ENCODE measurements around the gene ELF1. TPM values are rescaled to one million over a fixed set of nuclear protein-coding genes. Genes with fewer than 3 reads are reported as not detected.

ELF1 gene
- total and polyA plus RNA-seq, 2 of the 8 experiments (the other 6 are each of a cell fraction or from before 2014, with no cell fraction given) = 5.6 to 18.2 TPM

GRCh38 chr13:40966298-40966697, 52.8 kb downstream of the ELF1 start:
- H4K91ac ChIP-seq (replicated peaks; ENCODE audit: insufficient read length, low read length) = no peak overlapping the region
- ChIA-PET CTCF (ENCODE audit: partially characterized antibody) (interaction anchor here (0.8 to 1.5 kb wide), 2 partner anchors 8 to 64 kb away, joined by 3 to 8 read pairs; no protein-coding TSS in a partner anchor), POLR2A (ENCODE audit: partially characterized antibody) (no interaction called here)
- no peaks in the 10 kb centered on the region for H3K23me2 ChIP-seq (ENCODE audit: low read depth, low read length)
- H3K4ac ChIP-seq (replicated peaks; ENCODE audit: insufficient read length, low read depth, low read length) = no peak overlapping the region
- FAIRE-seq (no peak), DNase-seq (ENCODE audit: low read depth in 1 of 2, low spot score in 2 of 2) (no peak)
- no peak overlapping the region for H3K23ac ChIP-seq (ENCODE audit: insufficient read length)
- H3K14ac ChIP-seq (ENCODE audit: insufficient read length) = no peak overlapping the region
- H2BK20ac ChIP-seq (ENCODE audit: low read length) = no peak overlapping the region
- no peaks in the 10 kb centered on the region for H3K79me1 ChIP-seq (ENCODE audit: low read depth, low read length)
- no peak overlapping the region for H4K5ac ChIP-seq (ENCODE audit: insufficient read length, low read depth, low read length)
- H3K18ac ChIP-seq (ENCODE audit: extremely low read depth, low read length) = no peak overlapping the region
- no peaks in the 10 kb centered on the region for H4K20me1 ChIP-seq (replicated peaks in 1 of 2; ENCODE audit: control insufficient read depth in 1 of 2, insufficient read depth in 2 of 2, low read length in 2 of 2)
- no peak overlapping the region for H2BK12ac ChIP-seq (ENCODE audit: low read depth, low read length)
- H3K79me2 ChIP-seq (ENCODE audit: control insufficient read depth in 1 of 2, insufficient read depth in 2 of 2, low read length in 2 of 2) = no peaks in the 10 kb centered on the region
- TF ChIP-seq SP1 (IDR thresholded peaks at IDR 0.05; ENCODE audit: low read depth, low read length) (no peak), CBX5 (IDR thresholded peaks at IDR 0.05; ENCODE audit: low read depth, low read length) (no peak), MAFK (IDR thresholded peaks at IDR 0.05; ENCODE audit: low read depth, low read length) (no peak), POU5F1 (IDR thresholded peaks at IDR 0.05; ENCODE audit: low read depth, low read length) (no peak)
- no peak overlapping the region for H4K8ac ChIP-seq (ENCODE audit: extremely low read depth, insufficient read depth, low read length)
- no peak overlapping the region for H3K4me2 ChIP-seq (ENCODE audit: insufficient read depth in 1 of 2, low read depth in 2 of 2, low read length in 2 of 2)
- H2BK5ac ChIP-seq (ENCODE audit: low read depth, low read length) = no peak overlapping the region
- no peak overlapping the region for H3K56ac ChIP-seq (replicated peaks; ENCODE audit: insufficient read length, low read depth, low read length)
- no peak overlapping the region for H2BK15ac ChIP-seq (ENCODE audit: low read length)
- H2BK120ac ChIP-seq (replicated peaks; ENCODE audit: low read depth, low read length) = no peak overlapping the region
- H3K4me3 ChIP-seq (ENCODE audit: extremely low read depth in 1 of 4, insufficient read depth in 2 of 4, low read depth in 3 of 4, low read length in 4 of 4) = no peak overlapping the region
- H3K4me1 ChIP-seq (replicated peaks in 1 of 4; ENCODE audit: control insufficient read depth in 3 of 4, insufficient read depth in 4 of 4, low read length in 3 of 4) = no peaks in the 10 kb centered on the region
- H2AK5ac ChIP-seq (ENCODE audit: low read depth, low read length) = no peak overlapping the region
- H2AFZ ChIP-seq (ENCODE audit: low read length) = no peak overlapping the region
- H3K36me3 ChIP-seq (ENCODE audit: control insufficient read depth in 2 of 4, insufficient read depth in 4 of 4, low read length in 3 of 4) = no peaks in the 10 kb centered on the region
- no peaks in the 10 kb centered on the region for H3K27me3 ChIP-seq (replicated peaks in 1 of 4; ENCODE audit: control insufficient read depth in 3 of 4, extremely low read depth in 1 of 4, insufficient read depth in 3 of 4, low read length in 3 of 4)
- no peaks in the 10 kb centered on the region for H3K9me3 ChIP-seq (ENCODE audit: insufficient read depth in 2 of 2, low read depth in 1 of 2, low read length in 1 of 2)
- no peak overlapping the region for H3K9ac ChIP-seq (replicated peaks in 1 of 4; ENCODE audit: extremely low read depth in 1 of 4, low read depth in 3 of 4, low read length in 3 of 4)
- no peak overlapping the region for H3K27ac ChIP-seq (ENCODE audit: low read depth, low read length)
- 90% methylated on average over 3 of the region's 3 CpGs; no CpG with 5 or more reads in 1 of the 2 experiments for WGBS, 2 experiments (ENCODE audit: extremely low coverage in 1 of 2, insufficient coverage in 1 of 2, insufficient read length in 1 of 2, insufficient replicate concordance in 2 of 2, low coverage in 1 of 2, low lambda C conversion rate in 2 of 2, missing lambda C conversion rate in 1 of 2)
